Measurements from ENCODE around the gene SLC9B1.
"Not testable (repeated sequence)": the region's sequence is repeated elsewhere in the genome, so short reads cannot be mapped to it uniquely, and the experiment has no call there.

The SLC9B1 gene

DNA sequence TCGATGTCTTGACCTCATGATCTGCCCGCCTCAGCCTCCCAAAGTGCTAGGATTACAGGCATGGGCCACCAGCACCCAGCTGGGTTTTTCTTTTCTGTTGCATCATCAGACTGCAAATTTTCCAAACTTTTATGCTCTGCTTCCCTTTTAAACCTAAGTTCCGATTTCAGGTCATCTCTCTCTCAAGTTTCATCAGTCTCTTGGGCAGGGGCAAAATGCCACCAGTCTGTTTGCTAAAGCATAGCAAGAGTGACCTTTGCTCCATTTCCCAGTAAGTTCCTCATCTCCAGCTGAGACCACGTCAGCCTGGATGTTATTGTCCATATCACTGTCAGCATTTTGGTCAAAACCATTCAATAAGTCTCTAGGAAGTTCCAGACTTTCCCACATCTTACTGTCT lies 141.2 kb downstream of the SLC9B1 start:
- DNase-seq (ENCODE audit: low read depth): peak; percentile 37

DNA sequence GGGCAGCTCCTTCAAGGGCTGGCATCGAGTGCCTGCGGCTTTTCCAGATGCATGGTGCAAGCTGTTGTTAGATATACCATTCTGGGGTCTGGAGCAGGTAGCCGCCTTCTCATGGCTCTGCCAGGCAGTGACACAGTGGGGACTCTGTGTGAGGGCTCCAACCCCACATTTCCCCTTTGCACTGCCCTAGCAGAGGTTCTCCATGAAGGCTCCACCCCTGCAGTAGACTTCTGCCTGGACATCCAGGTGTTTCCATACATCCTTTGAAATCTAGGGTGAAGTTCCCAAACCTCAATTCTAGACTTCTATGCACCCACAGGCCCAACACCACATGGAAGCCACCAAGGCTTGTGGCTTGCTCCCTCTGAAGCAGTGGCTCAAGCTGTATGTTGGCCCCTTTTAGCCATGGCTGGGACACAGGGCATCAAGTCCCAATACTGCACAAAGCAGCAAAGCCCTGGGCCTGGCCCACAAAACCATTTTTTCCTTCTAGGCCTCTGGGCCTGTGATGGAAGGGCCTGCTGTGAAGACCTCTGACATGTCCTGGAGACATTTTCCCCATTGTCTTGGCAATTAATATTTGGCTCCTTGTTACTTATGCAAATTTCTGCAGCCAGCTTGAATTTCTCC lies 141.9 kb downstream of the SLC9B1 start:
- DNase-seq (ENCODE audit: low read depth): not testable (repeated sequence)

DNA sequence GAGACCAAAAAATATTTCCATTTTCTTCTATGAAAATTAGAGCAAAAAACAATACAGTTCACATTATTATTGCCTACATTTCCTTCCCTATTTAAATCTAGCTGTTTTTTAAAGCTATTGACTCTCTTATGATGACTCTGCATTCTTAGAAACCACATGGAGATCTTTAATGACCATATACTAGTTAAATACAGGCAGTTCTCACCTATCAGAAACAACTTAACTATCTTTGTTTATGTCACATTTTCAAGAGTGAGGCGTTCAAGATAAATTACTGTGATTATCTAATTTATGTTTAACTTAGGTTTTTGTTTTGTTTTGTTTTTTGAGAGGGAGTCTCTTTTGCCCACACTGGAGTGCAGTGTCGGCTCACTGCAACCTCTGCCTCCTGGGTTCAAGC lies 147.7 kb downstream of the SLC9B1 start:
- no peak for DNase-seq (ENCODE audit: low read depth)

DNA sequence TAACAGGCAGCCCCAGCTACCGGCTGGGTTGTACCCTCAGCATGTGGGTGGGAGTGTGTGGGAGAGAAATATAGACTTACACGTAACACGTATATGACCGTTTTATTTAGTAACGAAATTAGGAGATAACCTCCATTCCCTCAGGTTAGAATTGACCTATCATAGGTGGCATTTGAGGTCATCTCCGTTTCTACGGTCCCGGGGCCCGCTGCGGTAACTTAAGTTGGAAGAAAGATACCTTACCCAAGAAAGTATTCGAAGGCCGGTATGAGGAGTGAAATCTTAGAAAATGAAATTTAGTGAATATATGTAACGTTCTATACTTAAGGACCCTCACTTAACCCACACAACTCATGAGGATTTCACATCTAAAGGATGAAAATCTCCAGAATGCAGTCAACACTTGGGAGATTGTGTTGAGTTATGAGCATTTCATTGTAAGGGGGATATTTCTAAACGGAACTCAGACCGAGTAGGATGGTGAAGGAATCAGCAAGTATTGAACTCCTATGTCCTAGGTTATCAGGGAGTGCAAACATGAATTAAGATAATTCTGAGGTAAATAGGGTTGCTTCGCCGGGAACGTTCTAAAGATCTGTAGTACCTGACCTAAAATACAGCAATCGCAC lies 149.8 kb downstream of the SLC9B1 start:
- no peak for DNase-seq (ENCODE audit: low read depth)

DNA sequence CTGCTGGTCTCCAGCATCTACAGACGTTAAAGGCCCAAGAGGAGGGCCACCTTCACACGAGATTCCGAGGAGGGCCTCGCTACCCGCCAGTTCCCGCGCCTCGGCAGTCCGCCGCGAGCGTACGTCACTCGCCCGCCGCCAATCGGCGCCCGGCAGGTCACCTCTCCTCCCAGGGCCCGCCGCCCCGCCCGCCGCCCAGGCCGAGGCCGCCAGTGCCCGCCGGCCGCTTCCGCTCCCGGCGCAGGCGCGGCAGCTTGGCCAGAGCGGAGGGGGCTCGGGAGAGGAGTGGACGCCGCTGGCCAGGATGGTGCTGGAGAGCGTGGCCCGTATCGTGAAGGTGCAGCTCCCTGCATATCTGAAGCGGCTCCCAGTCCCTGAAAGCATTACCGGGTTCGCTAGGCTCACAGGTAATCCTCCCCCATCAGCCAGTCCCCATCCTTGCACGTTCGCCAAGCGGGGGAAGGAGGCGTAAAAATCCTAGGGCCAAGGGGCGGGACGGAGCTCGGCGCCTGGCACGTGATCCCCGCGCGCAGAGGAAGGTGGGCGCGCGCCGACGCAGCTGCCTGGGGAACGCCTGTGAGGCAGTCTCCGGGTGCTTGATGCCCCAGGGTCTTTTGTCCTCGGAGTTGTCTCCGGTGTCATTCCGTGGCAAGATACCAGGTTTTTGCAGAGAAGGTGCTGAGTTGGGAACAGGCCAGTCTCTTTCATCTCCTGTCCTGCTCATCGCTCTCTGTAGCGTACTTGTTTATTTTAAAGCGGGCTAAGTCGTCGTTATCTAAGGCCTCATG lies 150.5 kb downstream of the SLC9B1 start, which contains the start of gene CISD2:
TSS of gene CISD2 (plus strand) at position 212 of the 788 bp plus-strand sequence. CDS start at position 305, 93 bp downstream.
- peak; percentile 92 for DNase-seq (ENCODE audit: low read depth)

DNA sequence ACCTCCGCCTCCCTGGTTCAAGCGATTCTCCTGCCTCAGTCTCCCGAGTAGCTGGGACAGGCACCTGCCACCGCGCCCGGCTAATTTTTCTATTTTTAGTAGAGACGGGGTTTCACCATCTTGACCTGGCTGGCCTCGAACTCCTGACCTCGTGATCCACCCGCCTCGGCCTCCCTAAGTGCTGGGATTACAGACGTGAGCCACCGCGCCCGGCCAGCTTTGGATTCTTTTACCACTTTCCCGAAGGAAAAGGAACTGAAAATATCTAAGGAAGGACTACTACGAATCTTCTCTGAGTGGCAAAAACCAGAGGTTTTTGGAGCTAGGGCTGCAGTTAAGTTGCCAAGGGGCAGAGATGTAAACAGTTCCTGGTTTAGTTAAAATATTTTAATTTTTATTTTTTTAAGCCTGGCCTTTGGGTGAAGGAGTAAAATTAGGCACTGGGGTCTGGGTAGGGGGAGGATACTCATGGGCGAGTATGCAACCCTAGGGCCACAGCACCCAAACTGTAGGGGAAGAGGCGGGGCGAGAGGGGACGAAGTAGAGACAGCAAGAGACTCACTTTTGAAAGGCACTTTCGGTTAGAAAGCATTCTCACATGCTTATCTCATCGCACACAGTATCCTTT lies 151.2 kb downstream of the SLC9B1 start:
- DNase-seq (ENCODE audit: low read depth): no peak

DNA sequence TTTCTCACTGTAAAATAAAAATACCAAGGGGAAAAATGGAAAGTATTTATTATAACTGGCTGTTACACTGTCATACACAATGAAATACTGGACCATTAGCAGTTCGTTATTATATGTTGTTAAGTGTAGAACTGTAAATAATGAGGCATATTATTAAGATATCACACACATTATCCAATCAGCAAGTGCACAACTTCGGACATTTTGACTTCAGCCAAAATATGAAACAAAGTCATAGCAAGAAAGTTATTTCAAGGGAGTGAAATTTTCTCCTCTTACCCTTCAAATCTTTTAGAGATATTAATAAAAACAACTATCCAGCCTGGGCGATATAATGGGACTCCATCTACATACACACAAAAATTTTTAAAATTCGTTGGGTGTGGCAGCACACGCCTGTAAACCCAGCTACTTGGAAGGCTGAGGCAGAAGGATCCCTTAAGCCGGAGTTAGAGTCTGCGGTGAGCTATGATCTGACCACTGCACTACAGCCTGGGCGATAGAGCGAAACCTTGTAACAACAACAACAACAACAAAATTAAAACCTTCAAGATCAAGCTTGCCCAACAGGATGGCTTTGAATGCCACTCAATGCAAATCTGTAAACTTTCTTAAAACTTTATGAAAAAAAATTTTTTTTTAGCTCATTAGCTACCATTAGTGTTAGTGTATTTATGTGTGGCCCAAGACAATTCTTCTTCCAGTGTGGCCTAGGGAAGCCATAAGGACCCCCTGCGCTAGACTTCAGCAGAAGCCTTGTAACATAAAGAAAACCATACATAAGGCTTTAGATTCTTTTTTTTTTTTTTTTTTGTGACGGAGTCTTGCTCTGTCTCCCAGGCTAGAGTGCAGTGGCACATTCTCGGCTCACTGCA lies 152.0 kb downstream of the SLC9B1 start:
- DNase-seq (ENCODE audit: low read depth): no peak

DNA sequence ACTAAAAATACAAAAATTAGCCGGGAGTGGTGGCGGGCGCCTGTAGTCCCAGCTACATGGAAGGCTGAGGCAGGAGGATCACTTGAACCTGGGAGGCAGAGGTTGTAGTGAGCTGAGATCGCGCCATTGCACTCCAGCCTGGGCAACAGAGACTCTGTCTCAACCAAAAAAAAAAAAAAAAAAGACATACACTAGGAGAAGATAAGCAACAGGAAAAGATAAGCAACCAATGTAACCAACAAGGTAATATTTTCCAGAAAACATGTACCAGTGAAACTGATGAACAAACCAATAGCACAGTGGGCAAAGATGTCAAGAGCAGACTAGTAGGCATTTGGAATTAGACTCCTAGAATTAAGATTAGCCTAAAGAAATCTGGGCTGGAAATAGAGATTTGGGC lies 154.2 kb downstream of the SLC9B1 start:
- not testable (repeated sequence) for DNase-seq (ENCODE audit: low read depth)

DNA sequence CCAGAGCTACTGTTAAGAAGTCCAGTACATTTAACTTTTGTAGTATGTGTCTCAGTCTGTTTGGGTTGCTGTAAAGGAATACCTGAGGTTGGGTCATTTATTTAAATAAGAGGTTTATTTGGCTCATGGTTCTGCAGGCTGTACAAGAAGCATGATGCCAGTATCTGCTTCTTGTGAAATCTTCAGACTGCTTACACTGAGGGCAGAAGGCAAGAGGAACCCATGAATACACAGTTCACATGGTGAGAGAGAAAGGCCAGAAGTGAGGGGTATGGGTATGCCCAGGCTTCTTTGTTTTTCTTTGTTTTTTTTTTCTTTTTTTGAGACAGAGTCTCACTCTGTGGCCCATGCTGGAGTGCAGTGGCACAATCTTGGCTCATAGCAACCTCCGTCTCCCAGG lies 156.8 kb downstream of the SLC9B1 start:
- DNase-seq (ENCODE audit: low read depth): no peak

DNA sequence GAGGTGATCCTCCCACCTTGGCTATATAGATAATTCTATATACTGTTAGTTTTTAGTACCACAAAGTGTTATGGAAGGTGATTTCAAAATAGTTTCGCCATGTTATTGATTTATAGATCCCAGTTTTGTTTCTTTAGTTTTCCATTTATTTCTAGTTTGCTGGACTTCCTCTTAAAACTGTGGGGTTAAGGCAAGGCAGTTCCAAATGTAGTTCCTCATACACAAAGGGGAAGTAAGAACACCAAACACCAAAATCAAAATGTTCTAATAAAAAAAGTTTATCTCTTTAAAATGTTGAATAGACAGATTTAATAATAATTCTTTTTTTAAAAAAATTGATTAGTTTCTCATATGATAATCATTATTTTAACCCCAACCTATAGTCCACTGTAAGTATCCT lies 157.5 kb downstream of the SLC9B1 start:
- DNase-seq (ENCODE audit: low read depth): no peak

DNA sequence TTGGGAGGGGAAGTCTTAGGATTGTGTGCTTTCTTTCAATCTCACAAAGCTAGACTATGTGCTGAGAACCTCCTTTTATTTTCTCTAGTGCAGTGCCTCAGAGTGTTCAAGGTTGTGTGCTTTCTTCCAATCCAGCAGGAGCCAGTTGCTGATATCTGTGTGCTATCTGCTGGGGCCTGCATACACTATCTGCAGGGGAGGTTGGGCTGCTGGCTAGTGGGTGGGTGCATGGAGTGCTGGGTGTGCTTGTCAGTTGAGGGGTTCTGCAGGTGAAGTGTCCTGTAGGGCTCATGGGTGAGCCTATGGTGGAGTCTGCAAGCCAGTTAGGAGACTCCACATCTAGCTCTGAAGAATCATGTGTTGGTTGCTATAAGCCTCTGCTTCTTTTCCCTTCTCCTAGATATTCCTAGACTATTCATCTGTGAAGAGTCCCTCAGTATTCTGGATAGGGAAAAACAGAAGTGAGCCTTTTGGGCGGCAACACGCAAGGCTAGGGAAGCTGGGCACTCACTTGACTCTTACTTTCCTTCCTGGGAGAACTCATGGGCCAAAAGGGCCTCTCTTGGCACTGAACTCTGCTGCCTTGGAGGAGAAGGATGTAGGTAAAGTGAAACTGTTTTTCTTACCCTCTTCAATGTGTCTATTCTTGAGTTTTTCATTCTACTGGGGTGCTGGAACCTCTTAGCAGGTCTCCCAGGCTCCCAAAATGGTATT lies 158.7 kb downstream of the SLC9B1 start:
- no peak for DNase-seq (ENCODE audit: low read depth)

DNA sequence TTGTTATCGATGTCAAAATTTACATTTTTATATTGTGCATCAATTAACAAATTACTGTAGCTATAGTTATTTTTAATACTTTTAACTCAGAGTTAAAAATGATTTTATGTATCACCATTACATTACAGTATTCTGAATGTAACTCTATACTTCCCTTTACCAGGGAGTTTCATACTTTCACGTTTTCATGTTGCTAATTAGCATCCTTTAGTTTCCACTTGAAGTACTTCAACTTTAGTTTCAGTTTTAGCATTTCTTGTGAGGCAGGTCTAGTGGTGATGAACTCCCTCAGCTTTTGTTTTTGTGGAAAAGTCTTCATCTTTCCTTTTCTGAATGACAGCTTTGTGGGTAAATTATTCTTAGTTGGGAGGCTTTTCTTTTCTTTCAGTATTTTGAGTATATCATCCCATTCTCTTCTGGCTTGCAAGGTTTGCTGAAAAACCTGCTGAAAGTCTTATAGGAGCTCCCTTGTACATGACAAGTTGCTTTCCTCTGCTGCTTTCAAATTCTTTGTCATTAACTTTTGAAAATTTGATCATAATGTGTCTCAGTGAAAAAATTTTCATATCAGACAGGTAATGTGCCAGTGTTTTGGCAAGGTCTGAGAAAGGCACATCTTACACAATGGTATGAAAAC lies 160.6 kb downstream of the SLC9B1 start:
- DNase-seq (ENCODE audit: low read depth): no peak

All from EH (cell line).